ENCODE measurements around the gene MAGEB2. TPM values are rescaled to one million over a fixed set of nuclear protein-coding genes. Genes with fewer than 3 reads are reported as not detected.
"Not testable (repeated sequence)": the region's sequence is repeated elsewhere in the genome, so short reads cannot be mapped to it uniquely, and the experiment has no call there.

Gene MAGEB2
- 0.46 and 1.5 TPM in 2 replicates for total RNA-seq (2014; rRNA removed; shearing (Covaris generic))

GRCh38 chrX:30215357-30215843 is at the start of gene MAGEB2:
Gene MAGEB2, plus strand, starts transcription at chrX:30215563. Its CDS starts 3,018 bp downstream, at chrX:30218581.
- no peak for DNase-seq (ENCODE audit: low spot score)

GRCh38 chrX:30170900-30171299 is 44.5 kb upstream of the MAGEB2 start:
- no peak for DNase-seq (ENCODE audit: low spot score)

- DNase-seq (ENCODE audit: low spot score), result no peak
Observed at GRCh38 chrX:30181353-30181752, 34.0 kb upstream of the MAGEB2 start.

- DNase-seq (ENCODE audit: low spot score), result no peak
Observed at GRCh38 chrX:30183554-30183953, 31.8 kb upstream of the MAGEB2 start.

GRCh38 chrX:30190426-30190825 is 24.9 kb upstream of the MAGEB2 start:
- no peak for DNase-seq (ENCODE audit: low spot score)

GRCh38 chrX:30193910-30194309 is 21.5 kb upstream of the MAGEB2 start:
- DNase-seq (ENCODE audit: low spot score), result not testable (repeated sequence)

- DNase-seq (ENCODE audit: low spot score), result peak; percentile 24
Observed at GRCh38 chrX:30196322-30196721, 19.0 kb upstream of the MAGEB2 start.

GRCh38 chrX:30212172-30212571 is 3.2 kb upstream of the MAGEB2 start:
- no peak for DNase-seq (ENCODE audit: low spot score)

GRCh38 chrX:30217465-30217864 is 2.1 kb downstream of the MAGEB2 start:
- no peak for DNase-seq (ENCODE audit: low spot score)

GRCh38 chrX:30219372-30219771 is 4.0 kb downstream of the MAGEB2 start:
- DNase-seq (ENCODE audit: low spot score), result no peak

GRCh38 chrX:30220661-30221060 is 5.3 kb downstream of the MAGEB2 start:
- no peak for DNase-seq (ENCODE audit: low spot score)

- DNase-seq (ENCODE audit: low spot score), result no peak
Observed at GRCh38 chrX:30224536-30224935, 9.2 kb downstream of the MAGEB2 start.

GRCh38 chrX:30228526-30228925 is 13.2 kb downstream of the MAGEB2 start:
- no peak for DNase-seq (ENCODE audit: low spot score)

- DNase-seq (ENCODE audit: low spot score), result no peak
Observed at GRCh38 chrX:30230395-30230794, 15.0 kb downstream of the MAGEB2 start, which contains the start of gene MAGEB3. Gene MAGEB3, plus strand, starts transcription at chrX:30230657. Its CDS starts 5,268 bp downstream, at chrX:30235925.

- DNase-seq (ENCODE audit: low spot score), result no peak
Observed at GRCh38 chrX:30241724-30242415, 26.5 kb downstream of the MAGEB2 start, which contains the start of gene MAGEB4. Gene MAGEB4, plus strand, starts transcription at chrX:30242000. Its CDS starts 136 bp downstream, at chrX:30242136.

- DNase-seq (ENCODE audit: low spot score), result no peak
Observed at GRCh38 chrX:30246769-30247489, 31.6 kb downstream of the MAGEB2 start, which contains the start of gene MAGEB1. Gene MAGEB1, plus strand, starts transcription at chrX:30247146. Its CDS starts 3,348 bp downstream, at chrX:30250494.

GRCh38 chrX:30248854-30249253 is 33.5 kb downstream of the MAGEB2 start:
- DNase-seq (ENCODE audit: low spot score), result no peak

GRCh38 chrX:30253257-30253656 is 37.9 kb downstream of the MAGEB2 start:
- DNase-seq (ENCODE audit: low spot score), result no peak

GRCh38 chrX:30259927-30260326 is 44.6 kb downstream of the MAGEB2 start:
- DNase-seq (ENCODE audit: low spot score), result no peak

- no peak for DNase-seq (ENCODE audit: low spot score)
Observed at GRCh38 chrX:30261012-30261411, 45.6 kb downstream of the MAGEB2 start.

GRCh38 chrX:30262763-30263162 is 47.4 kb downstream of the MAGEB2 start:
- no peak for DNase-seq (ENCODE audit: low spot score)
